Measurements from ENCODE around the gene GAB2.

GAB2 gene

GRCh38 chr11:78344676-78345075 lies 72.9 kb downstream of the GAB2 start:
- H3K9me3 ChIP-seq (ENCODE audit: control insufficient read depth, insufficient read depth, low read length), result no peaks in the 10 kb centered on the region
- H3K27ac ChIP-seq (ENCODE audit: low read length), result no peak overlapping the region
- no peak overlapping the region for H3K4me3 ChIP-seq (ENCODE audit: low read length)
- no peaks in the 10 kb centered on the region for H3K4me1 ChIP-seq (ENCODE audit: control insufficient read depth, insufficient read depth, low read length)
- no peaks in the 10 kb centered on the region for H3K27me3 ChIP-seq (ENCODE audit: control insufficient read depth, insufficient read depth, low read length)
- no peaks in the 10 kb centered on the region for H3K36me3 ChIP-seq (ENCODE audit: control insufficient read depth, insufficient read depth, low read length)
- no peak for DNase-seq (ENCODE audit: low read depth, low spot score)
- no CpG with 5 or more reads among the region's 2 CpGs for WGBS (ENCODE audit: insufficient coverage, insufficient read length)

DNA sequence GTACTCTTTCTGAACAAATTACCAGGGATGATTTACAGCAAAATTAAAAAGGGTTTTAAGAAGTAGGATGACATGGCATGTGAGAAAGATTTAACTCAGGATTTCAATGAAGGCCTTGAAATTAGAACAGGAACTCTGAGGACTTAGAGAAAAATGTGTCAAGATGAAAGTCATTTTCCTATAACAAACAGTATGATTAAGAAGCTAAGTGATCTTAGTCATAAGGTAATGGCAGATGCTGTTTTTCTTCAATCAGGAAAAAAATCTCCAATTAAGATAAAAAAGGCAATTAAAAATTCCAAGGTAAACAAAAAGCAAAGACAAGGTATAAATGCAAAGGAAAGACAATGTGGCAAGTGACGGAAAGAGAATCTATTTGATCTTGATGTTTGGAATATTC lies 73.5 kb downstream of the GAB2 start:
- H3K36me3 ChIP-seq (ENCODE audit: control insufficient read depth, insufficient read depth, low read length), result no peaks in the 10 kb centered on the region
- no peak for DNase-seq (ENCODE audit: low read depth, low spot score)
- H3K27ac ChIP-seq (ENCODE audit: low read length), result no peak overlapping the region
- H3K9me3 ChIP-seq (ENCODE audit: control insufficient read depth, insufficient read depth, low read length), result no peaks in the 10 kb centered on the region
- no CpG with 5 or more reads among the region's 1 CpG for WGBS (ENCODE audit: insufficient coverage, insufficient read length)
- H3K4me1 ChIP-seq (ENCODE audit: control insufficient read depth, insufficient read depth, low read length), result no peaks in the 10 kb centered on the region
- no peak overlapping the region for H3K4me3 ChIP-seq (ENCODE audit: low read length)
- no peaks in the 10 kb centered on the region for H3K27me3 ChIP-seq (ENCODE audit: control insufficient read depth, insufficient read depth, low read length)

DNA sequence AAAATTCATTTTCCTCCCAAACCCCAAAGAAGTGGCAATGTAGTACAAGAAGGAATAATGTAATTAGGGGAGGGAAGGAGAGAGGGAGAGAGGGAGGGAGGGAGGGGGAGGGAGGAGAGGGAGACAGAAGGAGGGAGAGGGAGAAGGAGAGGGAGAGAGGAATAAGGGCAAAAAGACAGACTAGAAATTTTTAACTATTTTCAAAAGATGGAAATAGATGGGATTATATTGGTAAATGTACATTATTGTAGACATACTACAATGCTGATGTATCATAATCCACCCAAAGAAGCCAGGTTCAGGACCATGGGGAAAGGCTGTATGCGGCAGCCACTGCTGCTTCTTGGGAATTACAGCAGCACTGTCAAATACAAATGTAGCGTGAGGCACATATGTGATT lies 74.3 kb downstream of the GAB2 start:
- no peaks in the 10 kb centered on the region for H3K27me3 ChIP-seq (ENCODE audit: control insufficient read depth, insufficient read depth, low read length)
- no peak for DNase-seq (ENCODE audit: low read depth, low spot score)
- no peaks in the 10 kb centered on the region for H3K9me3 ChIP-seq (ENCODE audit: control insufficient read depth, insufficient read depth, low read length)
- no peak overlapping the region for H3K4me3 ChIP-seq (ENCODE audit: low read length)
- WGBS (ENCODE audit: insufficient coverage, insufficient read length), result no CpG with 5 or more reads among the region's 2 CpGs
- H3K4me1 ChIP-seq (ENCODE audit: control insufficient read depth, insufficient read depth, low read length), result no peaks in the 10 kb centered on the region
- H3K36me3 ChIP-seq (ENCODE audit: control insufficient read depth, insufficient read depth, low read length), result no peaks in the 10 kb centered on the region
- H3K27ac ChIP-seq (ENCODE audit: low read length), result no peak overlapping the region

DNA sequence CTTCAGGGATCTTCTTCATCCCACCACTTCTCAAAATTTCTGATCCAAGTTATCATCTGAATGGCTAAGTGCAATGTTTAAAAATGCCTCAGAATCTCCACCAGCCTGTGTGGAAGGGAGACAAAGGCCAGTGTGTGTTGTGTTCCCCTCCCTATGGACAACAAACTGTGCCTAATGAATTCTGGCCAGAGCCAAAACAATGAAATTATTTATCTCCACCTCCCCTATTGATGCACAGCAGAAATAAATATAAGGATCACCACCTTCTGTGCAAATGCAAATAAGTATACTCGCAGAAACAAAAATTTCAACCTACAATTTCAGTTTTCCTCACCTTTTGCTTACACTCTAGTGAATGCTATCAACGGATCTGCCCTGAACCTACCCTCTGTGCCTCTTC lies 75.8 kb downstream of the GAB2 start:
- Histone ChIP-seq H3K4me1 (ENCODE audit: control insufficient read depth, insufficient read depth, low read length) (no peaks in the 10 kb centered on the region), H3K4me3 (ENCODE audit: low read length) (no peak overlapping the region), H3K27ac (ENCODE audit: low read length) (no peak overlapping the region), H3K36me3 (ENCODE audit: control insufficient read depth, insufficient read depth, low read length) (no peaks in the 10 kb centered on the region), H3K9me3 (ENCODE audit: control insufficient read depth, insufficient read depth, low read length) (no peaks in the 10 kb centered on the region), H3K27me3 (ENCODE audit: control insufficient read depth, insufficient read depth, low read length) (no peaks in the 10 kb centered on the region)
- WGBS (ENCODE audit: insufficient coverage, insufficient read length), result no CpG with 5 or more reads among the region's 2 CpGs
- no peak for DNase-seq (ENCODE audit: low read depth, low spot score)

- WGBS (ENCODE audit: insufficient coverage, insufficient read length), result no CpG with 5 or more reads among the region's 2 CpGs
Observed at GRCh38 chr11:78340530-78340929, 77.1 kb downstream of the GAB2 start.

GRCh38 chr11:78339945-78340344 lies 77.7 kb downstream of the GAB2 start:
- Histone ChIP-seq H3K36me3 (ENCODE audit: control insufficient read depth, insufficient read depth, low read length) (no peaks in the 10 kb centered on the region), H3K9me3 (ENCODE audit: control insufficient read depth, insufficient read depth, low read length) (no peaks in the 10 kb centered on the region), H3K27me3 (ENCODE audit: control insufficient read depth, insufficient read depth, low read length) (no peaks in the 10 kb centered on the region), H3K4me3 (ENCODE audit: low read length) (no peak overlapping the region), H3K4me1 (ENCODE audit: control insufficient read depth, insufficient read depth, low read length) (no peaks in the 10 kb centered on the region), H3K27ac (ENCODE audit: low read length) (no peak overlapping the region)
- WGBS (ENCODE audit: insufficient coverage, insufficient read length), result no CpG with 5 or more reads among the region's 3 CpGs
- DNase-seq (ENCODE audit: low read depth, low spot score), result no peak

More at GRCh38 chr11:78340530-78340929, 77.1 kb downstream of the GAB2 start:
- Histone ChIP-seq H3K9me3 (ENCODE audit: control insufficient read depth, insufficient read depth, low read length) (no peaks in the 10 kb centered on the region), H3K36me3 (ENCODE audit: control insufficient read depth, insufficient read depth, low read length) (no peaks in the 10 kb centered on the region), H3K4me1 (ENCODE audit: control insufficient read depth, insufficient read depth, low read length) (no peaks in the 10 kb centered on the region), H3K27ac (ENCODE audit: low read length) (no peak overlapping the region), H3K4me3 (ENCODE audit: low read length) (no peak overlapping the region), H3K27me3 (ENCODE audit: control insufficient read depth, insufficient read depth, low read length) (no peaks in the 10 kb centered on the region)
- no peak for DNase-seq (ENCODE audit: low read depth, low spot score)

- H3K4me1 ChIP-seq (ENCODE audit: control insufficient read depth, insufficient read depth, low read length), result no peaks in the 10 kb centered on the region
- H3K27ac ChIP-seq (ENCODE audit: low read length), result no peak overlapping the region
- WGBS (ENCODE audit: insufficient coverage, insufficient read length), result no CpG with 5 or more reads among the region's 1 CpG
- no peaks in the 10 kb centered on the region for H3K9me3 ChIP-seq (ENCODE audit: control insufficient read depth, insufficient read depth, low read length)
- H3K4me3 ChIP-seq (ENCODE audit: low read length), result no peak overlapping the region
- DNase-seq (ENCODE audit: low read depth, low spot score), result no peak
- H3K27me3 ChIP-seq (ENCODE audit: control insufficient read depth, insufficient read depth, low read length), result no peaks in the 10 kb centered on the region
- no peaks in the 10 kb centered on the region for H3K36me3 ChIP-seq (ENCODE audit: control insufficient read depth, insufficient read depth, low read length)
Observed at GRCh38 chr11:78339483-78339882, 78.1 kb downstream of the GAB2 start.

DNA sequence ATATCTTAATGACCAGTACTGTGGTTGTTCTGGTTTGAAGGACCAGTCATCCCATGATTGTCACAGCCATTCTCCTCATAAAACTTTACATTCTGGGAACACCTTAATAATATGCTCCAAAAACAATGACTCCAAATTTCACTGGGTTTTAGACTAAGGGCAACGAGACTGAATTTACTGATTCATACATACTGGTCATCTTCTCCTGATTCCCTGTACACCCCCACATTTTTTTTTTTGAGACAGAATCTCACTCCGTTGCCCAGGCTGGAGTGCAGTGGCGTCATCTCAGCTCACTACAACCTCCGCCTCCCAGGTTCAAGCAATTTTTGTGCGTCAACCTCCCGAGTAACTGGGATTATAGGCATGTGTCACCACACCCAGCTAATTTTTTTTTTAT lies 78.9 kb downstream of the GAB2 start:
- Histone ChIP-seq H3K4me1 (ENCODE audit: control insufficient read depth, insufficient read depth, low read length) (no peaks in the 10 kb centered on the region), H3K9me3 (ENCODE audit: control insufficient read depth, insufficient read depth, low read length) (no peaks in the 10 kb centered on the region), H3K27me3 (ENCODE audit: control insufficient read depth, insufficient read depth, low read length) (no peaks in the 10 kb centered on the region), H3K36me3 (ENCODE audit: control insufficient read depth, insufficient read depth, low read length) (no peaks in the 10 kb centered on the region), H3K4me3 (ENCODE audit: low read length) (no peak overlapping the region), H3K27ac (ENCODE audit: low read length) (no peak overlapping the region)
- DNase-seq (ENCODE audit: low read depth, low spot score), result no peak
- WGBS (ENCODE audit: insufficient coverage, insufficient read length), result no CpG with 5 or more reads among the region's 6 CpGs

- Histone ChIP-seq H3K27ac (ENCODE audit: low read length) (no peak overlapping the region), H3K4me3 (ENCODE audit: low read length) (no peak overlapping the region), H3K4me1 (ENCODE audit: control insufficient read depth, insufficient read depth, low read length) (no peaks in the 10 kb centered on the region), H3K9me3 (ENCODE audit: control insufficient read depth, insufficient read depth, low read length) (no peaks in the 10 kb centered on the region), H3K27me3 (ENCODE audit: control insufficient read depth, insufficient read depth, low read length) (no peaks in the 10 kb centered on the region), H3K36me3 (ENCODE audit: control insufficient read depth, insufficient read depth, low read length) (no peaks in the 10 kb centered on the region)
- WGBS (ENCODE audit: insufficient coverage, insufficient read length), result no CpG with 5 or more reads among the region's 1 CpG
- no peak for DNase-seq (ENCODE audit: low read depth, low spot score)
Observed at GRCh38 chr11:78338138-78338537, 79.5 kb downstream of the GAB2 start.

- Histone ChIP-seq H3K9me3 (ENCODE audit: control insufficient read depth, insufficient read depth, low read length) (no peaks in the 10 kb centered on the region), H3K36me3 (ENCODE audit: control insufficient read depth, insufficient read depth, low read length) (no peaks in the 10 kb centered on the region), H3K27me3 (ENCODE audit: control insufficient read depth, insufficient read depth, low read length) (no peaks in the 10 kb centered on the region), H3K4me3 (ENCODE audit: low read length) (no peak overlapping the region), H3K4me1 (ENCODE audit: control insufficient read depth, insufficient read depth, low read length) (no peaks in the 10 kb centered on the region), H3K27ac (ENCODE audit: low read length) (no peak overlapping the region)
- DNase-seq (ENCODE audit: low read depth, low spot score), result no peak
- no CpG with 5 or more reads among the region's 2 CpGs for WGBS (ENCODE audit: insufficient coverage, insufficient read length)
Observed at GRCh38 chr11:78337554-78337924, 80.1 kb downstream of the GAB2 start.

GRCh38 chr11:78336877-78337553 lies 80.6 kb downstream of the GAB2 start:
- Histone ChIP-seq H3K4me1 (ENCODE audit: control insufficient read depth, insufficient read depth, low read length) (no peaks in the 10 kb centered on the region), H3K27ac (ENCODE audit: low read length) (no peak overlapping the region), H3K4me3 (ENCODE audit: low read length) (no peak overlapping the region), H3K27me3 (ENCODE audit: control insufficient read depth, insufficient read depth, low read length) (no peaks in the 10 kb centered on the region), H3K36me3 (ENCODE audit: control insufficient read depth, insufficient read depth, low read length) (no peaks in the 10 kb centered on the region), H3K9me3 (ENCODE audit: control insufficient read depth, insufficient read depth, low read length) (no peaks in the 10 kb centered on the region)
- WGBS (ENCODE audit: insufficient coverage, insufficient read length), result no CpG with 5 or more reads among the region's 4 CpGs
- DNase-seq (ENCODE audit: low read depth, low spot score), result no peak

Measured in iPS DF 6.9 (cell line).